HG02943 (cell line): ENCODE results near the gene STIM1.
"Not testable (repeated sequence)": the region's sequence is repeated elsewhere in the genome, so short reads cannot be mapped to it uniquely, and the experiment has no call there.

Experiments used
- ATAC-seq: cut with Tn5 transposase; IDR thresholded peaks from one replicate; pipeline ENCODE4 v1.9.1; 2021; ENCODE audit warnings: mild to moderate bottlenecking, low read depth, moderate library complexity; ENCODE audit not compliant: unreplicated experiment

Gene STIM1

DNA sequence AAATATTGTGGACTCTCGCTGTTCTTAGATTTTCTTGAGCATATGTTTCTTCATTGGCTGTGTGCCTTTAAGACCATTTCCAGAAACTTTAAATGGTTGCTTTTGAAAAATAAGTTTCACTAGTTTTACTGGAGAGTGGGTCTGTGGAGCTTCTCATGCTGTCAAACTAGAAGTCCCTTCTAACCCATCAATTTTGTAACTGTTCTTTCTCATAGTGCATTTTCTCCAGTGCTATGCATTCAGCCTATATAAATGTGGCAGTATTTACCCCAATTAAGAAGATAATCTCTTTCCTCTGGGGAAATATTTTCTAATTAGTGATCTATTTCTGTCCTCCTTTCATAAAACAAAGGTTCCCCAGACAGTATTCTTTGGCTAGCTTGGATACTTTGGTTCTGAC lies 141.2 kb downstream of the STIM1 start:
- no peak for ATAC-seq

DNA sequence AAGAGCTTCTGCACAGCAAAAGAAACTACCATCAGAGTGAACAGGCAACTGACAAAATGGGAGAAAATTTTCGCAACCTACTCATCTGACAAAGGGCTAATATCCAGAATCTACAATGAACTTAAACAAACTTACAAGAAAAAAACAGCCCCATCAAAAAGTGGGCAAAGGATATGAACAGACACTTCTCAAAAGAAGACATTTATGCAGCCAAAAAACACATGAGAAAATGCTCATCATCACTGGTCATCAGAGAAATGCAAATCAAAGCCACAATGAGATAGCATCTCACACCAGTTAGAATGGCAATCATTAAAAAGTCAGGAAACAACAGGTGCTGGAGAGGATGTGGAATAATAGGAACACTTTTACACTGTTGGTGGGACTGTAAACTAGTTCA lies 149.3 kb downstream of the STIM1 start:
- not testable (repeated sequence) for ATAC-seq

DNA sequence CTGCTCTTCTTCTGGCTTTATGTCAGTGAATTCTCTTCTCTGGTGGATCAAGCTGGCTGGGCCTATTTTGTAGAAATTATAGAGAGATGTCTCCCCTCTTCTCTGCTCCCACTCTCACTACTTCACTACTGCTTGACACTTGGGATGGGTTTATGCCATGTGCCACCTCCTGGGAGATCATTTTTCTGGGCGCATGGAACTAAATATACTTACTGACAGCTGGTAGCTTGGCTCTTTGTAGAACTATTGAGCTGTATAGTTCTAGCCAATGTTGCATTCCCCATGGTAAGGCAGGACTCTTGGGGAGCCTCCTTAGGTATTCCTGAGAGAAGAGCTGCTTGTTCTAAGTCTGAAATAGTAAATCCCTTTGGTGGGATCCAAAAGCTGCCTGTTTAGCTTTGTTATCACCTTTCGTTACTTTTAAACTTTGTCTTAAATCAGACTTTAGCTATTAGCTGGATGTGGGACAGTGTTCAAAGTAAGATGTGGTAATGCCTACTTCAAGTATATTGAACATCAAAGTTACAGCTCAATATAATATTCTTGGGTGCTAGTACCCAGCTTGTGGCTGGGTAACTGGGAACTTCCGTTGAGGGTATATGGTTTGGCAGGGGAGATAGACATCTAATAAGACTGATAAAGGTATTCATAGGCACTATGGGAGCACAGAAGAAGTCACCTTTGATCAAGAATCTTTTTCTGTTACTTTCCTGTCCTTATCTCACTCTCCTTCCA lies 151.6 kb downstream of the STIM1 start:
- no peak for ATAC-seq

DNA sequence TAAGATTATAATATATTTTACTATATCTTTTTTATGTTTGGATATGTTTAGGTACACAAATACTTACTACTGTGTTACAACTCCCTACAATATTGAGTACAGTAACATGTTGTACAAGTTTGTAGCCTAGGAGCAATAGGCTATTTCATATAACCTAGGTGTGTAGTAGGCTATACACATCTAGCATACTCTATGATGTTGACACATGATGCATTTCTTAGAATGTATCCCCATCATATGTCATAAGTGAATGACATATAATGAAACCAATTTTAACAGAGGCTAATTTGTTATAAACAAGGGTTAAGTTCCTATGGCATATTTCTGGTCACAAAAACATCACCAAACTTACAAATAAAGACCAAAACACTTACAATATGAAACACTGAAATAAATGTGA lies 152.7 kb downstream of the STIM1 start:
- no peak for ATAC-seq

DNA sequence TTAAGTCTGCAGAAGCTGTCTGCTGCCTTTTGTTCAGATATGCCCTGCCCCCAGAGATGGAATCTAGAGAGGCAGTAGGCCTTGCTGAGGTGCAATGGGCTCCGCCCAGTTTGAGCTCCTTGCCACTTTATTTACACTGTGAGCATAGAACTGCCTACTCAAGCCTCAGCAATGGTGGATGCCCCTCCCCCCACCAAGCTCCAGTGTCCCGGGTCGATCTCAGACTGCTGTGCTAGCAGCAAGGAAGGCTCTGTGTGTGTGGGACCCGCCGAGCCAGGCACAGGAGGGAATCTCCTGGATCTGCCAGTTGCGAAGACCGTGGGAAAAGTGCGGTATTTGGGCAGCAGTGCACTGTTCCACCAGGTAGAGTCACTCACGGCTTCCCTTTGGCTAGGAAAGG lies 161.1 kb downstream of the STIM1 start:
- not testable (repeated sequence) for ATAC-seq

DNA sequence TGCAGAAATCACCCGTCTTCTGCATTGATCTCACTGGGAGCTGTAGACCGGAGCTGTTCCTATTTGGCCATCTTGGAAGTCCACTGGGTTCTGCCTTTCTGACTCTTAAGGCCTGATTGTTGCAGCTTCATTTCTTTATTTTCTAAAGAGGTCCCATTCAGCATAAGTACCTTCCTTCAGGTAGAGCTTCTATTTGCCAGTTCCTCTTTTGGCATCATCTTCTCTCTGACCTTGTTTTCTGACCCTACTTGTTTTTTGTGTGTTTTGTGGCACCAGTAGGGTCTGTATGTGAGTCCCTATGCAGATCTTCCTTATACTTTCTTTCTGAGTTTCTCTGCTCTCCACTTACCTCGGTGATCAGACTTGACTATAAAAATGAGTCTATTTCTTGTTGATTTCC lies 161.7 kb downstream of the STIM1 start:
- no peak for ATAC-seq

DNA sequence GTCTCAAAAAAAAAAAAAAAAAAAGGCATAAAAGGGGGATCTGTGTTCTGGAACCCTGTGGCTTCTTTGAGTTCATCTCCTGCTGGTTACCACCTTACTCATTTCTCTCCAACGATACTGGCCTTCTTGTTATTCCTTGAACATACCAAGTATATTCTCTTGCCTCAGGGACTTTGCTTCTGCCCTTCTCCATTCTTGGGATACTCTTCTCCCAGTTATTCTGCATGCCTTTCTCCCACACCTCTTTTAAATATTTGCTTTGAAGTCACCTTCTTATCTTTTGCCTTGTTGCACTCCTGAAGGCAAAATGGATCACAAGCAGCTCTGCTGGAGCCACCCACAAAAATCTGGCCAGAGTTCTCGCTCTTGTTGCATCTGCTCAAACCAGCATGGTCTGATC lies 163.2 kb downstream of the STIM1 start:
- no peak for ATAC-seq

DNA sequence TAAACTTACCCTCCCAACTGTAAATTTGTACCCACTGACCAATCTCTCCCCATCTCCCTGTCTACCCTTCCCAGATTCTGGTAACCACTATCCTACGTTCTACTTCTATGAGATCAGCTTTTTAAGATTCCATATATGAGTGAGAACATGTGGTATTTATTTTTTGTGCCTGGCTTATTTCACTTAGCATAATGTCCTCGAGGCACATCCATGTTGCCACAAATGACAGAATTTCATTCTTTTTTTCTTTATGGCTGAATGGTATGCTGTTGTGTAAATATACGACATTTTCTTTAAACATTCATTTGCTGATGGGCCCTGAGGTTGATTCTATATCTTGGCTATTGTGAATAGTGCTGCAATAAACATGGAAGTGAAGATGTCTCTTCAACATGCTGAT lies 164.4 kb downstream of the STIM1 start:
- ATAC-seq, result no peak

DNA sequence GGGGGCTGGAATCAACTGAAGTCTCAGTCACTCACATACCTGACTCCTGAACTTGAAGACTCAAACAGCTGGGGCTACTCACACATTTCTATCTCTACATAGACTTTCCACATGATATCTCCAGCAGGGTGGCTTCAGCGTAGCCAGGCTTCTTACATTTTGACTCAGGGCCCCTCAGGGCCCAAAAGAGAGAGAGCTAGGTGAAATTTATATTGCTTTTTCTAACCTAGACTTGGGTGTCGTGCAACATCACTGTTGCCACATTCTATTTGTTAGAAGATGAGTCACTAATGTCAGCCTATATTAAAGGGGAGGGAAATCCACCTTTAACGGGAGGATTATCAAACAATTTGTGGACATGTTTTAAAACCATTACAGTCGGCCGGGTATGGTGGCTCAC lies 167.2 kb downstream of the STIM1 start:
- no peak for ATAC-seq

DNA sequence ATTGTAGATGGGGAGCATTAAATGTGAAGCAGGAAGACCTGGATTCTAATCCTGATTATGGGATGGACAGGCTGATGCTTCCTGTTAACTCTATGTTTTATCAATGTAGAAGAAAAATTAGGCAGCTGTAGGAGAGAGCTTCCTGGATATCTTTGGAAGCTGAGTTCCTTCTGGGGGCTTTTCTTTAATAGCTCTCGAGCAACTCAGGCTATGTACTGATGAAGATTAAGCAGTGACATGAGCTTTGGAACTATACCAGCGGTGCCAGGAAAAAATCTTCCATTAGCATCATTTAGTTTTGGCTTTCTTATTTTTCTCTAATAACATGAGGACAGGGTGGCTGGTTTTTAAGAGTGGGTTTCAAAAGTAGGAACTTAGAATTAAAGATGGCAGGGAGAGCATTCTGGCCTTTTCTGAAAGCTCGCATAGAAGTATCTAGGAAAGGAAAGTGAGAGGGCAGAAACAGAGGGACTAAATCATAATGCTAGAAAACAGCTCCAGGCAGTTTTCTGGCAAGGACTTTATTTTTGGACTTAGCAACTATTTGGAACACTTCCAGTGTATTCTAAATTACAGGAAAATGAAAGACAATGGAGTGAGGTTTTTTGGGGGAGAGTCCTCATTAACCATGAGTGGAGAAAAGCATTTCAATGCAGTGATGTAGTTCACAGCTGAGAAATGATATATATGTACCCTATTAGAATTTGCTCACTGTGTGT lies 169.9 kb downstream of the STIM1 start:
- ATAC-seq, result no peak

DNA sequence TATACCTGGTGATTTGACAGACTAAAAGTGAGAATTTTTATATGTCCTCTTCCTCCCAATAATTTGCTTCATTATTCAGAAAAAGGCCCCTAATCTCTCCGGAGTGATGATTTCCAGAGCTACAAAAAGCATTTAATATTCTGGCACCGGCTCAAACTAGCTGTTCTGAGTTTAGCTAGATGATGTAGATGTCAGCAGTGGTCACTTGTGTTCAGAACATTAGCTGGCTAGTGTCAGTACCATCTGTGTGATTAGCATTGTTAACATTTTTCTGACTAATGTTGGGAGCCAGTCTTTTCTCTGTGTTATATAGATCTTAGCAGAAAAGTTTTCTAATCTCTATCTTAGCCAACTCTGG lies 170.5 kb downstream of the STIM1 start:
- no peak for ATAC-seq

DNA sequence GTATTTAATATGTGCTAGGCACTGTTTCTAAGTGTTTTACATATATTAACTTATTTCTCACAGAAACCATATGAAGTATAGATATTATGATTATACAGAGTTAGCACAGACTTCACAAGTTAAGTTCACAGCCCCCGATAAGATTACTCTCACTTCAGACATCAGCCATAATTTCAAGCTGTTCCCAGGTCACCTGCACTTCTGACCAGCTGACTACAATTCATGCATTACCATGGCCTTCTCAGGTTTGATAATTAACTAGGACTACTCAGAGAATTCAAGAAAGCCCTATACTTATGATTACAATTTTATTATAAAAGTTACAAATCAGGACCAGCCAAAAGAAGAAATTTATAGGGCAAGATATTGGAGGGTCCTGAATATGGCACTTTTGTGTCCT lies 170.9 kb downstream of the STIM1 start:
- ATAC-seq, result no peak

DNA sequence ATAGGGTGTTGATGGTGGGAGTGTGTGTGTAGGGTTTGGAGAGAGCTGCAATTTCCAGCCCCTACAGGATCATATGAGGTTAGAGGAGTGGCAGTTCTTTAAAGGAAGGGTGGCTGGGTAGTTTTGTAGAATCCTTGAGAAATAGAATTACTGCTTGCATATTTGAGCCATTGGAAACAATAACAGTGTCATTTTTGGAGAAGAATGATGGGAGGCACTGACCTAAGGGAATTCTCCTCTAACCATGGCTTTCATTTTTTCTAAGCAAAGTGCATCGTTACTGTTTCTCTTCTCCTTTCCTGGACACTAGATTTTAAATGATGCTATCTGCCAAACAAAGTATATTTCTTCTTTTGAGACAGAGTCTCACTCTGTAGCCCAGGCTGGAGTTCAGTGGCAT lies 172.3 kb downstream of the STIM1 start:
- ATAC-seq, result no peak

DNA sequence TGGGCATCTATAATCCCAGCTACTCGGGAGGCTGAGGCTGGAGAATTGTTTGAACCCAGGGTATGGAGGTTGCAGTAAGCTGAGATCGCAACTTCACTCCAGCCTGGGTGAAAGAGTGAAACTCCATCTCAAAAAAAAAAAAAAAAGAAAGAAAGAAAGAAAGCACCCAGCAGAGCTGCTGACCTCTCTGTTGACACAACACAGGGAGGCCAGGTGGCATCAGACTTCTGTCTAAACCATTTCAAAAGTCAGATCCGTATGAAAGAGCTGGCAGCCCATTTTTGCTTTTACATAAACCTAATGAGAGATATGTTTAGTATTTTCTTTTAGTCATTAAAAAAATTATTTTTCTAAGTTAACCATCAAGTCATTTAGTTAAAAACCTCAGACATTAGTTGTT lies 174.7 kb downstream of the STIM1 start:
- ATAC-seq, result no peak

DNA sequence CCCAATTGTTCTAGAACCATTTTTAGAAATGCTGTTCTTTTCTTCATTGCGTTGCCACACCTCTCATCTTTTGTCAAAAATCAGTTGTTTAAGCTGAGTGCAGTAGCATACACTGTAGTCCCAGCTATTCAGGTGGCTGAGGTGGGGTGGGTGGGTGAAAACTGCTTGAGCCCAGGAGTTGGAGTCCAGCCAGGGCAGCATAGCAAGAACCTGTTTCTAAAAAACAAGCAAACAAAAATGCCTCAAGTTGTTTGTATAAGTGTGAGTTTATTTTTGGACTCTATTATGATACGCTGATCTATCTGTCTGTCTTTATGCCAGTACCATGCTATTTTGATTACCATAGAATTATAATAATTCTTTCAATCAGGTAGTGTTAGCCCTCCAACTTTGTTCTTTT lies 176.6 kb downstream of the STIM1 start:
- ATAC-seq, result no peak

DNA sequence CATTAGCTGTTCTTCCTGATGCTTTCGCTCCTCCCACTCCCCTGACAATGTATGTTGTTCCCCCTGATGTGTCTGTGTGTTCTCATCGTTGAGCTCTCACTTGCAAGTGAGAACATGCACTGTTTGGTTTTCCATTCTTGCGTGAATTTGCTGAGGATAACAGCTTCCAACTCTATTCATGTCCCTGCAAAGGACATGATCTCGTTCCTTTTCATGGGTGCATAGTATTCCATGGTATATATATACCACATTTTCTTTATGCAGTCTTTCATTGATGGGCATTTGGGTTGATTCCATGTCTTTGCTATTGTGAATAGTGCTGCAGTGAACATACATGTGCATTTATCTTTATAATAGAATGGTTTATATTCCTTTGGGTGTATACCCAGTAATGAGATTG lies 180.5 kb downstream of the STIM1 start:
- ATAC-seq, result no peak

DNA sequence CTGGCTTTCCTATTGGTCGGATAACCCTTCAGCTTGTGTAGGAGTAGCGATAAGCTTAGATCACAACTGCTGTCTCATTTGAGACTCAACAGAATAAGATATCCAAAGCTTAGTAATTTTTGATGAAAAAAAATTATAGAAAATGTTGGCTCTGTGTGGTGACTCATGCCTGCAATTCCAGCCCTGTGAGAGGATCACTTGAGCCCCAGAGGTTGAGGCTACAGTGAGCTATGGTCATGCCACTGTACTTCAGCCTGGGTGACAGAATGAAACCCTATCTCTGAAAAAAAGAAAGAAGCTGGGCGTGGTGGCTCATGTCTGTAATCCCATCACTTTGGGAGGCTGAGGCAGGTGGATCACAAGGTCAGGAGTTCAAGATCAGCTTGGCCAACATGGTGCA lies 183.5 kb downstream of the STIM1 start:
- ATAC-seq, result no peak

DNA sequence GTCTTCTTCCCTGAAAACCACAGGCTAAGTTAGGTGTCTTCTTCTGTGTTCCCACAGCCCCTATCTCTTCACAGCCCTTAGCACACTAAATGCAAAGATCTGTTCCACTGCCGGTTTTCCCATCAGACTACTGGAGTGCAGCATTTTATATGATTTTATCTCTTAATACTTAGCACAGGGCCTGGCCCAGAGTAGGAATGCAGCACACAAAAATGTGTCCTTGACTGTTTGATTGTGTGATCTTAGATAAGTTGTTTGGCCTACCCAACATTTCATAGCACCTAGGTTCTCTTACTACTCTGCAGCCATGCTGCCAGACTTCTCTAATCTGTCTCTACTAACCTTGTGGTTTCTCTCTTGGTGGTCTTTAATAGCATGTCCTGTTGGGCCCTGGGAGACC lies 185.0 kb downstream of the STIM1 start:
- no peak for ATAC-seq

DNA sequence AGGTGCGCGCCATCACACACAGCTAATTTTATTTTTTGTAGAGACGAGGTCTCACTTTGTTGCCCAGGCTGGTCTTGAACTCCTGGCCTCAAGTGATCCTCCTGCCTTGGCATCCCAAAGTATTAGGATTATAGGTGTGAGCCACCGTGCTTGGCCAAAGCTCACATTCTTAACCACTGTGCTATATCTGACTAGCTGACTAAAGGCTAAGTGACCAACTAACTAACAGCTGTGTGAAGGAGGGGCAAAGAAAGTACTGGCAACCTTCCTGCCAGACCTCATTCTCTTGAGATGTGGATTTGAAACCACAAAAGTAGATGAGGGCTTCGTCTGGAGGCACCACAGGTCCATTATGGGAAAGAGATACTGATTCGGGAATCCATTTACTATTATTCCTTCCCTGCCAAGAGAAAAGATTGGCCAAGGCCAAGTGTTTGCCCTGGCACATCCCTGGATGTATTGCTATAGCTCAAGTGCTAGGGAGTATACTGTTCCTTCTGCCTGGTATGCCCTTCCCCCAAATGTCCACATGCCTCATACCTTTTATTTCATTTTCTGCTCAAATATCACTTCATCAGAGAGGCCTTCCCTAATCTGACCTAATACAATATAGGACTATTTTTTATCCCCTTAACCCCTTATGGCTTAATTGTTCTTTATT lies 186.4 kb downstream of the STIM1 start:
- ATAC-seq, result no peak

DNA sequence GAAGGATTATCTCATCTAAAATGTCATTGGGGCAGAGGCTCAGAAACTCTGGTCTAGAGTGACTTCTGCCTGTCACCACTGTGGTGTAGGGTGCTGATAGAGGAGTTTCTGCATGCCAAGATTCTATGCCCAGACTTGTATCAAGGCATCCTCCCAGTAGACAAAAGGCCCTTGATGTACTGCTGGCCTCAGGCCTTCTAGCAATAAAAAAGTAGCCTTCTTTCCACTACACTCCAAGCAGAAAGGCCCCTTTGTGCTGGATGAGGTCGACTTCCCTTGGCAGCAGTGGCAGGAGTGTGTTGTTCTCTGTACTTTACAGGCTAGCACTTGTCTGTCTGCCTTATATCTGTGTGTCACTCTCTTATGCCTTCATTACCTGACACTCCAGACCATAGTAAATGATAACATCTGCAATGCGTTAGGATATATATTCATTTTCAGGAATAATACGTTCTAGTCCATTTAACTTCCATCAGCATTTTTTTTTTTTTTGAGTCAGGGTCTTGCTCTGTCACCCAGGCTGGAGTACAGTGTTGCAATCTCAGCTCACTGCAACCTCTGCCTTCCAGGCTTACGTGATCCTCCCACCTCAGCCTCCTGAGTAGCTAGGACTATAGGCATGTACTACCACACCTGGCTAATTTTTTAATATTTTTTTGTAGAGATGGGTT lies 189.6 kb downstream of the STIM1 start:
- no peak for ATAC-seq

DNA sequence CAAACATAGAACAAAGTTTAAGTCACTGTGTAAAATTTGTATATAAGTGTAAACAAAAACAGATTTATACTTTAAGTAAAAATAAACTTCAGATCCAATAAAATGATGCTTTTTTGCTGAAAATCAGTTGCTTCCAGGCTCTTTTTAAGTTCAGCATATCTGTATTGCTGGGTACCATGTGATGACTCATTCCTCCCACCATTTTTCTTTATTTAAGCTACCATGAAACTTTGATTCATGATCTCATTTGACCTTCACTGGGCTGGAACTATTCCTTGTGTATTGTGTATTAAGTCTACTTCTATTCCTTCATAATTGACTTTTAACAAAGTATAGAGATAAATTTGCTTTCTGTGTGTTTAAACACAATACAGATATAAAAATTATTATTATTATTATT lies 192.9 kb downstream of the STIM1 start:
- no peak for ATAC-seq
